H9 (cell line): Measurements from ENCODE around the gene OTUB2. TPM values are rescaled to one million over a fixed set of nuclear protein-coding genes. Genes with fewer than 3 reads are reported as not detected.
A peak's percentile ranks its signal among the peaks of the same experiment; 100 is the strongest.

Source experiments
- DNase-seq: peaks from one replicate; pipeline ENCODE4 v3.0.0-alpha.2; 2017
- H2AFZ ChIP-seq: one replicate; pipeline ENCODE4 v1.6.1; 2013; ENCODE audit warnings: mild to moderate bottlenecking, low read length, control low read depth, moderate library complexity
- H2AK5ac ChIP-seq: 2 replicates; pipeline ENCODE4 v1.6.1; 2013; ENCODE audit warnings: low read length, control low read depth, mixed read lengths; ENCODE audit not compliant: insufficient read length
- H2BK120ac ChIP-seq: one replicate; pipeline ENCODE4 v1.6.1; 2013; ENCODE audit warnings: low read depth, mild to moderate bottlenecking, low read length, control low read depth, inconsistent platforms; ENCODE audit not compliant: poor library complexity, severe bottlenecking
- H2BK12ac ChIP-seq: 2 replicates; pipeline ENCODE4 v1.6.1; 2013; ENCODE audit warnings: low read length, control low read depth, mixed read lengths, low read depth; ENCODE audit not compliant: insufficient read length
- H2BK15ac ChIP-seq: 2 replicates; pipeline ENCODE4 v1.6.1; 2013; ENCODE audit warnings: low read depth, low read length, control low read depth
- H2BK20ac ChIP-seq: one replicate; pipeline ENCODE4 v1.6.1; 2013; ENCODE audit warnings: low read depth, mild to moderate bottlenecking, low read length, control low read depth, inconsistent platforms; ENCODE audit not compliant: poor library complexity, severe bottlenecking
- H2BK5ac ChIP-seq: 2 replicates; pipeline ENCODE4 v1.6.1; 2013; ENCODE audit warnings: low read length, control low read depth, mixed read lengths; ENCODE audit not compliant: insufficient read length
- H3K14ac ChIP-seq: 2 replicates; pipeline ENCODE4 v1.6.1; 2013; ENCODE audit warnings: low read length, control low read depth; ENCODE audit not compliant: insufficient read depth
- H3K18ac ChIP-seq: 2 replicates; pipeline ENCODE4 v1.6.1; 2013; ENCODE audit warnings: low read depth, mild to moderate bottlenecking, mixed read lengths, low read length, control low read depth; ENCODE audit not compliant: insufficient read length
- H3K23ac ChIP-seq: 2 replicates; pipeline ENCODE4 v1.6.1; 2013; ENCODE audit warnings: low read length, control low read depth, mixed read lengths, low read depth; ENCODE audit not compliant: insufficient read length
- H3K23me2 ChIP-seq: 2 replicates; pipeline ENCODE4 v1.6.1; 2013; ENCODE audit warnings: low read depth, mild to moderate bottlenecking, mixed read lengths, low read length, control low read depth; ENCODE audit not compliant: insufficient read length, poor library complexity, severe bottlenecking
- H3K27ac ChIP-seq: 2 replicates; pipeline ENCODE4 v1.5.1; 2013; ENCODE audit warnings: low read length, control low read depth, mixed read lengths, low read depth; ENCODE audit not compliant: insufficient read length
- H3K27me3 ChIP-seq: 2 replicates; pipeline ENCODE4 v1.6.1; 2013; ENCODE audit warnings: low read length, control low read depth, inconsistent platforms; ENCODE audit not compliant: insufficient read depth
- H3K4ac ChIP-seq: 2 replicates; pipeline ENCODE4 v1.6.1; 2013; ENCODE audit warnings: low read depth, mild to moderate bottlenecking, control low read depth, inconsistent platforms, low read length, moderate library complexity
- H3K4me1 ChIP-seq: 2 replicates; pipeline ENCODE4 v1.6.1; 2013; ENCODE audit warnings: low read length, control low read depth, inconsistent platforms; ENCODE audit not compliant: insufficient read depth
- H3K4me2 ChIP-seq: 2 replicates; pipeline ENCODE4 v1.6.1; 2013; ENCODE audit warnings: low read length, control low read depth, mixed read lengths; ENCODE audit not compliant: insufficient read length, insufficient read depth
- H3K56ac ChIP-seq: 2 replicates; pipeline ENCODE4 v1.6.1; 2013; ENCODE audit warnings: low read depth, mild to moderate bottlenecking, mixed read lengths, low read length, control low read depth; ENCODE audit not compliant: insufficient read length
- H3K79me1 ChIP-seq: 2 replicates; pipeline ENCODE4 v1.6.1; 2013; ENCODE audit warnings: low read depth, mild to moderate bottlenecking, moderate library complexity, low read length, control low read depth, inconsistent platforms; ENCODE audit not compliant: insufficient read depth, poor library complexity, severe bottlenecking
- H3K79me2 ChIP-seq: 2 replicates; pipeline ENCODE4 v1.6.1; 2013; ENCODE audit warnings: low read length, control low read depth, inconsistent platforms; ENCODE audit not compliant: insufficient read depth
- H3K9ac ChIP-seq: 2 replicates; pipeline ENCODE4 v1.6.1; 2013; ENCODE audit warnings: low read length, control low read depth, mixed read lengths; ENCODE audit not compliant: insufficient read length; ENCODE audit errors: extremely low read depth
- H3K9me3 ChIP-seq: one replicate; pipeline ENCODE4 v1.6.1; 2013; ENCODE audit warnings: low read depth, low read length, inconsistent platforms; ENCODE audit not compliant: control insufficient read depth
- H3T11ph ChIP-seq: one replicate; pipeline ENCODE4 v1.6.1; 2013; ENCODE audit warnings: mild to moderate bottlenecking, low read length, control low read depth, inconsistent platforms
- H4K20me1 ChIP-seq: one replicate; pipeline ENCODE4 v1.6.1; 2013; ENCODE audit not compliant: control insufficient read depth, insufficient read length, insufficient read depth
- H4K5ac ChIP-seq: 2 replicates; pipeline ENCODE4 v1.6.1; 2013; ENCODE audit warnings: low read depth, mild to moderate bottlenecking, mixed read lengths, low read length, control low read depth; ENCODE audit not compliant: insufficient read length
- H4K8ac ChIP-seq: replicated peaks from 2 replicates; pipeline ENCODE4 v1.6.1; 2013; ENCODE audit warnings: low read length, control low read depth, mixed read lengths, low read depth; ENCODE audit not compliant: insufficient read length
- H4K91ac ChIP-seq: 2 replicates; pipeline ENCODE4 v1.6.1; 2013; ENCODE audit warnings: low read depth, mild to moderate bottlenecking, moderate library complexity, mixed read lengths, low read length, control low read depth; ENCODE audit not compliant: insufficient read length
- H3K27ac Mint-ChIP-seq, 3 experiments: 2 replicates in 2 of 3; 3 replicates in 1 of 3; pipeline ENCODE4 v1.8.0; 2020 to 2021; ENCODE audit warnings: mixed read lengths in 3 of 3, mild to moderate bottlenecking in 1 of 3, moderate library complexity in 1 of 3
- H3K27me3 Mint-ChIP-seq: 2 replicates; pipeline ENCODE4 v1.8.0; 2021; ENCODE audit warnings: low read depth, mild to moderate bottlenecking, moderate library complexity, mixed read lengths
- H3K36me3 Mint-ChIP-seq, 3 experiments: 2 replicates in 2 of 3; 3 replicates in 1 of 3; pipeline ENCODE4 v1.8.0; 2020 to 2021; ENCODE audit warnings: low read depth in 3 of 3, mixed read lengths in 3 of 3; ENCODE audit not compliant: insufficient read depth in 1 of 3
- H3K4me1 Mint-ChIP-seq, 2 experiments: 2 replicates each; pipeline ENCODE4 v1.8.0; 2020; ENCODE audit warnings: mixed read lengths in 2 of 2
- H3K4me3 Mint-ChIP-seq, 2 experiments: 2 replicates in 1 of 2; 3 replicates in 1 of 2; pipeline ENCODE4 v1.8.0; 2020 to 2021; ENCODE audit warnings: mild to moderate bottlenecking in 2 of 2, mixed read lengths in 2 of 2, moderate library complexity in 1 of 2
- H3K9me3 Mint-ChIP-seq, 2 experiments: 2 replicates in 1 of 2; 3 replicates in 1 of 2; pipeline ENCODE4 v1.8.0; 2020; ENCODE audit warnings: mild to moderate bottlenecking in 2 of 2, mixed read lengths in 2 of 2, moderate library complexity in 1 of 2
- WGBS: extraction: QIAGEN DNeasy Blood & Tissue Kit; methylation state at CpG from one replicate; pipeline ENCODE4 v1.1.7; 2013; ENCODE audit warnings: missing lambda C conversion rate, low lambda C conversion rate, mixed read lengths; ENCODE audit not compliant: insufficient read length; ENCODE audit errors: extremely low coverage; 5-methylcytosine and 5-hydroxymethylcytosine counted together
- total RNA-seq: library from RNA; stranded (reverse); gene quantifications from 2 replicates; pipeline ENCODE4 v1.2.1, GENCODE V29; 2021
- TF ChIP-seq, protein P1 (sequence below): fragments of 200-600 bp; sonication (generic); conservative IDR thresholded peaks from 3 replicates; pipeline ENCODE4 v1.8.0; 2021; ENCODE audit warnings: antibody characterized with exemption, mild to moderate bottlenecking

OTUB2 gene
- total RNA-seq, 1 experiment from 2014 or later: 3.6 TPM

DNA sequence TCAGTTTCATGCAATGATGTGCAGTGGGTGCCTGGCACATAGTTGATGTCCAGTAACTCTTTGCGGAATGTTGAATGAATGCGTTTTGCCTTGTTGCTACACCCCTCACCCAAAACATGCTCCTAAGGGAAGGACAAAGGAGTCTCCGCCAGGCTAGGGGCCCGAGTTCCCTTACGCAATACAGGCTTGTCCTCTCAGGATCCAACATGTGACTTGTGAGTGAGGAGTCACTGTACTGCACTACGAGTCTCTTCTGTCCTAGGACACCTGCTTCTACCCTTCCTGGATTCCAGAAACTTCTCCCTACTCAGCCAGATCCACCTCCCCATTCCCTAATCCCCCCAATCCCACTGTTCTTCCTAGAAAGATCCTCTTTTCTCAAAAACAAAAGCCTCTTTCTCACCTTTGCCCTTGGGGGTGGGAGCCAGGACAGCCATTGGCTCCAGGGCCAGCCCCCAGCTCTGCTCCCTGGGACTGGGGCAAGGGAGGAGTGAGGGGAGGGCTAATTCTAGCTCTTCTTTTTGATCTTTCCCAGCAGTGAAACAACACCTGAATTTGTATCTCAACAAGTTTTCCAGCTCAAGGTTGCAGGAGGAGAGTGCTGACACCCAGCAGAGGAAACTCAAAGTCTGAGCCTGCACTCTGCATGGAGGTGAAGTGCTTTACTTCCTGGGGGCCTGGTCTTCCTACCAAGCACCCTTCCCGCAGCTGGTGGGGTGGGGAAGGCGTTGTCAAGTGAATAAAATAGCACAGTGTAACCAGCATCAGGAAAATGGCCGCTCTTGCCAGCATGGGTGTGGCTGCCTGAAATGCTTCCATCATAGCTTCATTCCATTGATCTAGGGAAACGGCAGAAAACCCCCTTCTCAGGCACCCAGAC lies 3.4 kb upstream of the OTUB2 start:
- Histone ChIP-seq H2BK15ac (no peak overlapping the region), H3K27ac (no peak overlapping the region), H4K5ac (no peak overlapping the region), H3K27me3 (no peaks in the 10 kb centered on the region), H4K20me1 (no peaks in the 10 kb centered on the region), H3K79me2 (no peaks in the 10 kb centered on the region), H3K9ac (no peak overlapping the region), H3K18ac (peak overlapping the region; percentile 19), H3K56ac (no peak overlapping the region), H2AK5ac (no peak overlapping the region), H2AFZ (peak overlapping the region; percentile 49), H3K23ac (no peak overlapping the region), H4K91ac (no peak overlapping the region), H3K4ac (no peak overlapping the region), H3K4me1 (no peaks in the 10 kb centered on the region; the same call in 1 of the 2 replicates), H2BK120ac (no peak overlapping the region), H3K79me1 (no peaks in the 10 kb centered on the region), H4K8ac (no peak overlapping the region), H3K9me3 (no peaks in the 10 kb centered on the region), H2BK20ac (no peak overlapping the region), H2BK12ac (no peak overlapping the region), H3K14ac (no peak overlapping the region), H3K23me2 (no peaks in the 10 kb centered on the region), H3T11ph (no peak overlapping the region), H3K4me2 (no peak overlapping the region), H2BK5ac (no peak overlapping the region)
- Mint-ChIP-seq H3K36me3 (no peaks in the 10 kb centered on the region), H3K4me3 (no peak overlapping the region), H3K9me3 (no peaks in the 10 kb centered on the region; a peak in 1 of 5 replicates), H3K4me1 (peaks cover 25 to 53% of the 10 kb centered on the region in 2 experiments), H3K27ac (peak overlapping the region in 2 of 3 experiments; percentile 54 to 64; a peak in 3 of 7 replicates), H3K27me3 (peaks cover 10% of the 10 kb centered on the region)
- DNase-seq: no peak
- no CpG with 5 or more reads among the region's 10 CpGs for WGBS
- TF ChIP-seq, protein P1, sequence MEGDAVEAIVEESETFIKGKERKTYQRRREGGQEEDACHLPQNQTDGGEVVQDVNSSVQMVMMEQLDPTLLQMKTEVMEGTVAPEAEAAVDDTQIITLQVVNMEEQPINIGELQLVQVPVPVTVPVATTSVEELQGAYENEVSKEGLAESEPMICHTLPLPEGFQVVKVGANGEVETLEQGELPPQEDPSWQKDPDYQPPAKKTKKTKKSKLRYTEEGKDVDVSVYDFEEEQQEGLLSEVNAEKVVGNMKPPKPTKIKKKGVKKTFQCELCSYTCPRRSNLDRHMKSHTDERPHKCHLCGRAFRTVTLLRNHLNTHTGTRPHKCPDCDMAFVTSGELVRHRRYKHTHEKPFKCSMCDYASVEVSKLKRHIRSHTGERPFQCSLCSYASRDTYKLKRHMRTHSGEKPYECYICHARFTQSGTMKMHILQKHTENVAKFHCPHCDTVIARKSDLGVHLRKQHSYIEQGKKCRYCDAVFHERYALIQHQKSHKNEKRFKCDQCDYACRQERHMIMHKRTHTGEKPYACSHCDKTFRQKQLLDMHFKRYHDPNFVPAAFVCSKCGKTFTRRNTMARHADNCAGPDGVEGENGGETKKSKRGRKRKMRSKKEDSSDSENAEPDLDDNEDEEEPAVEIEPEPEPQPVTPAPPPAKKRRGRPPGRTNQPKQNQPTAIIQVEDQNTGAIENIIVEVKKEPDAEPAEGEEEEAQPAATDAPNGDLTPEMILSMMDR: no peak
